ENCODE results near the gene CAB39L.

The CAB39L gene

DNA sequence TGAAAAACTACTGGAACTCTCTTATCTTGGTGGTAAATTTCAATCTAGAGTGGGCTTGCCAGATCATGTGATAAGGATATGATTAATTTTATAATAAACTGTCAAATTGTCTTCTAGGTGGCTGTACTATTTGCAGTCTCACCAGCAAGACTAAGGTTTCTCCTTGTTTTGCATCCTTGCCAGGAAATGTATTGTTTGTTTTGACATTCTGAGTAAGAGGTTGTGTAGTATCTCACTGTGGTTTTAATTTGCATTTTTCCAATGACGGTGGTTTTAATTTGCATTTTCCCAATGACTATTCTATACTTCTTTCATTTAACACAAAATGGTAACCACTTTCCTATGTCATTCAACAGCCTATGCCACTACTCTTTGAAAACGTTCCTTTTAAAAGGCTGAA lies 2.0 kb downstream of the CAB39L start:
- no peak for DNase-seq (ENCODE audit: low read depth)

DNA sequence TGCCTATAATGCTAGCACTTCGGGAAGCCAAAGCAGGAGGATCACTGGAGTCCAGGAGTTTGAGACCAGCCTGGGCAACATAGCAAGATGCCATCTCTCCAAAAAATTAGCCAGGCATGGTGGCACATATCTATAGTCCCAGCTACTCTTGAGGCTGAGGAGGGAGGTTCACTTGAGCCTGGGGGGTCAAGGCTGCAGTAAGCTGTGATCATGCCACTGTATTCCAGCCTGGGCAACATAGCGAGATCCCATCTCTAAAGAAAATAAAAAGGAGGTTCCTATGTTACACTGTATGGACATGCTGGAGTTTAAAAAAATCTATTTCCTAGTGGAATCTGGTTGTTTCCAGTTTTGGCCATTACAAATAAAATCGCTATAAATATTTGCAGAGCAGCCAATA lies 2.6 kb downstream of the CAB39L start:
- no peak for DNase-seq (ENCODE audit: low read depth)

DNA sequence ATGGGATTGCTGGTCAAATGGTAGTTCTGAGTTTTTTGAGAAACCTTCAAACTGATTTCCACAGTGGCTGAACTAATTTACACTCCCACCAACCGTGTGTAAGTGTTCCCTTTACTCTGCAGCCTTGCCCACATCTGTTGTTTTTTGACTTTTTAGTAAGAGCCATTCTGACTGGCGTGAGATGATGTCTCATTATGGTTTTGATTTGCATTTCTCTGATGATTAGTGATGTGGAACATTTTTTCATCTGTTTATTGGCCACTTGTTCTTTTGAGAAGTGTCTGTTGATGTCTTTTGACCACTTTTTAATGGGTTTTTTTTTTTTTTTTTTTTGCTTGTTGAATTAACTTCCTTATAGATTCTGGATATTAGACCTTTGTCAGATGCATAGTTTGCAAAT lies 4.3 kb downstream of the CAB39L start:
- DNase-seq (ENCODE audit: low read depth): no peak

DNA sequence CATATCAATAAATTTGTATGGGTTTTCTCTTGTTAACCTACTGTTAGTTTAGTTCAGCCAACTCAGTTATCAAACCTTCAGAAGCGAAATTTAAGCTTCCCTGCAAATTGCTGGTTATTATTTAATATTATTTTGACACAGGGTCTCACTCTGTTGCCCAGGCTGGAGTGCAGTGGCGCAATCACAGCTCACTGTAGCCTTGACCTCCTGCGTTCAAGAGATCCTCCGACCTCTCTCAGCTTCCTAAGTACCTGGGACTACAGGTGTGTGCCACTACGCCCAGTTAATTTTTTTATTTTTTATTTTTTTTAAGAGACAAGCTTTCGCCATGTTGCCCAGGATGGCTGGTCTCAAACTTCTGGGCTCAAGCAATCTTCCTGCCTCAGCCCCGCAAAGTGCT lies 6.2 kb downstream of the CAB39L start:
- DNase-seq (ENCODE audit: low read depth): no peak

DNA sequence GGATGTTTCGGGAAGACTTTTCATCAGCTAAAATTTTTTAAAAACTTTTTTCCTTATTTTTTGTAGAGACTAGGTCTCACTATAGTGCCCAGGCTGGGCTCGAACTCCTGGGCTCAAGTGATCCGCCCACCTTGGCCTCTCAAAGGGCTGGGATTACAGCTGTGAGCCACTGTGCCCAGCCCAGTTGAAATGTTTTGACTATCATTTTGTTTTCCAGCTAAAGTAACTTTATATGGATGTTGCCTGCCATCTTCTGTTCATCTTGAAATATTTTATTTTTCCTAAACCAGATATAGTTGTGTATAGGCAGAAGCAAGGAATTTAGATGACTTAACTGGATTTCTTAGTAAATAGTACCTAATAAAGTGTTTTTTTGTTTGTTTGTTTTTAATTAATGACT lies 7.0 kb downstream of the CAB39L start:
- no peak for DNase-seq (ENCODE audit: low read depth)

DNA sequence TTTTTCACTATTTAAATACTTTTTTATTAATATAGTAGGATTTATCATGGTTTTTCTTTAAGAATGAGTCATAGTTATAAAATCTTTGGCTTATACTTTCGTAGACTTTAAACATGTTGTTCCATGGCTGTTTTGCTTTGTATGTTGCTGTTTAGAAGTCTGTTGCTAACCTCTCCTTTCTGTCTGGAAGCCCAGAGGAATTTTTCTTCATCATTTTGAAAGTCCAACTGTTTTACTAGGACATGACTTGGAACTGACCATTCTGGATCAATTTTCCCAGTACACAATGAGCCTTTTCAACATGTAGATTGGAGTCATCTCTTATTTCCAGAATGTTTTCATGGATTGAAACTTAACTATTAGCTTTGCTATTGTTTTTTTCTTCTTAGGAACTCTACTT lies 7.9 kb downstream of the CAB39L start:
- no peak for DNase-seq (ENCODE audit: low read depth)

DNA sequence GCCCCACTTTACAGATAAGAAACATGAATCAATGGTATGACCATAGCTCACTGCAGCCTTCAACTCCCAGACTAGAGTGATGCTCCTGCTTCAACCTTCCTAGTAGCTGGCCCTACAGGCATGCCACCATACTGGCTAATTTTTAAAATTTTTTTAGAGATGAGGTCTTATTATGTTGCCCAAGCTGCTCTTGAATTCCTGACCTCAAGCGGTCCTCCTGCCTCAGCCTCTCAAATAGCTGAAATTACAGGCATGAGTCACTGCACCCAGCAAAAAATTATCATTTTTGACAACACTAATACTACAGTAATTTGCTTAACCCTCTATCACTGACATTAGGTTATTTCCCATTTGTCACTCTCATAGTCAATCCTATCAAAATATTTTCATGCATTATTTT lies 14.7 kb downstream of the CAB39L start:
- no peak for DNase-seq (ENCODE audit: low read depth)

DNA sequence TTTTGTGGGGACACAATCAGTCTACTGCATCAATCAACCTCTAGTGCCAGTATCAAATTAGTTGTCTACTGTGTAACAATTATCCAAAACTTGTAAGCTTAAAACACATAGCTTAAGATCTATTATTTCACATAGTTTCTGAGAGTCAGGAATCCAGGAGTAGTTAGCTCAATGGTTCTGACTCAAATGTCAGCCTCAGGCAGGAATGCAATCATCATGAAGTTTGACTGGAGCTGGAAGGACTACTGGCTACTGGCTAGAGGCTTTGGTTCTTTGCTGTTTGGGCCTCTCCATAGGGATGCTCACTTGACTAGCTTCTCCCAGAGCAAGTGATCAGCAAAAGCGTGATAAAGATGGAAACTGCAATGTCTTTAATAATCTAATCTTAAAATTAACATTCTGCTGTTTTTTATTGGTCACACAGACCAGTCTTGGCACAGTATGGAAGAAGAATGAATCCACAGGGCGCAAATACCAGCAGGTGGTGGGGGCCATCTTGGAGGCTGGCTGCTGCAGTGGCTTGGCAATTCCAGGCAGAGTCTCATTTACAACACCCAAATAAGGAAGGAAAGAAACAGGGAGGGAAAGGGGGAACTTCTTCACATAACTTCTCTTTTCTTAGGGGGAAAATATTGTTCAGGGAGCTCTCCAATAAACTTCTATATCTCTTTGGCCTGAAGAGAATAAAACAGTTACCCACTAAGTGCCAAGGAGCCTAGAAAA lies 15.7 kb downstream of the CAB39L start:
- no peak for DNase-seq (ENCODE audit: low read depth)

DNA sequence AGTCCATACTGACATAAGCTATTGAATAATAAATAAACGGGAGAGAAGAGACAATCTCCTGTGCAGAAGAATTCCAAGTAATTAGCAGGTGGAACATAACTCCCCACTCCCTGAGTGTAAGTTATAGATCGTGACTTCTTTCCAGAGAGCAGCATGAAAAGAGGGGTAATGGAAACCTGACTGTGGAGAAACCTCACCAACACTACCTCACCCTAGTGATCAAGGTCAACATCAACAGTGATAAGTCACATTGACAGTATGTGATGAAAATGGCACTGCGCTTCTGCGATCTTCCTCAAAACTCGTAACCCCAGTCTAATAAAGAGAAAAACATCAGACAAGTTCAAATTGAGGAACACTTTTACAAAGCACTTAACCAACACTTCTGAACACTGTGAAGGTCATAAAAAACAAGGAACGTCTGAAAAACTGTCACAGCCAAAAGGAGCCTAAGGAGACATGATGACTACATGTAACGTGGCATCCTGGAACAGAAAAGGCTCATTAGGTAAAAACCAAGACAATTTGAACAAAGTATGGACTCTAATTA lies 19.8 kb downstream of the CAB39L start:
- no peak for DNase-seq (ENCODE audit: low read depth)

DNA sequence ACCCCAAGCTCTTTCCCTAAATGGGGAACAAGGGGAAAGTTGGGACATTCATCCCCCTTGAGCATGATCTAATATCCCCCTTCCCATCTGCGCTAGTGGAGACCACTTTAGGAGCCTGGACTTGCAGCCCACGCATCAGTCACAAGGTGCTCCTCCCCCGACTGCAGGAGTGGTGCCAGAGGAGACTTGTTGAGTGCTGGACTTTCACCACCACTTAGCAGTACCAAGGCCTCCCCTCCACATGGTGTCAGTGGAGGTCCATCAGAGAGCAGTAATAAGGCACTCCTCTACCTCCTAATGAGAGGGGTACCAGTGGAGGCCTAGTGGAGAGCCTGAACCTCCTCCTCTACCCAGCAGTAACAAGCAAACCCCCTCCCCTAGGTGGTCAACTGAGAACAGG lies 22.5 kb downstream of the CAB39L start:
- no peak for DNase-seq (ENCODE audit: low read depth)

DNA sequence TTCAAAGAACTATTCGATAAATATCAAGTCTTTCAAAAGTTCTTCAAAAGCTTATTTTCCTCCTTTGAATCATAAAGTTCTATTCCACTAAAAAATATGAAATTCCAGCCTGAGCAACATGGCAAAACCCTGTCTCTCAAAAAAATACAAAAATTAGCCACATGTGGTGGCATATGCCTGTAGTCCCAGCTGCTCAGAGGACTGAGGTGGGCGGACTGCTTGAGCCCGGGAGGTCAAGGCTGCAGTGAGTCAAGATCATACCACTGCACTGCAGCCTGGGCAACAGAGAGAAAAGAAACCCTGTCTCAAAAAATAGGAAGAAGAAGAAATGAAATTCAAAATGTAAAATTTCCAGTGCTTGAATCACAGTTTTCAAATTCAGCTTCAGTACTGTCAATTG lies 24.6 kb downstream of the CAB39L start:
- no peak for DNase-seq (ENCODE audit: low read depth)

DNA sequence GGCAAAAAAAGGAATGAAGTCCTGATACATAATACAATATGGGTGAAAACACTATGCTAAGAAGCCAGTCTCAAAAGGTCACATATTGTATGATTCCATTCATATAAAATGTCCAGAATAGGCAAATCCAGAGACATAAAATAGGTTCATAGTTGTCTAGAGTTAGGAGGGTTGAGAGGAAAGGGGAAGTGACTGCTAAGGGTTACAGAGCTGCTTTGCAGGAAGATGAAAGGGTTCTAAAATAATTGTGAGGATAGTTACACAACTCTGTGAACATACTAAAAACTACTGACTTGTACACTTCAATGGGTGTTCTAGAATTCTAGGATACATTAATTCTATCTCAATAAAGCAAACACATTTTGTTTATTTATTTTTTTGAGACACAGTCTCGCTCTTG lies 25.7 kb downstream of the CAB39L start:
- DNase-seq (ENCODE audit: low read depth): no peak

DNA sequence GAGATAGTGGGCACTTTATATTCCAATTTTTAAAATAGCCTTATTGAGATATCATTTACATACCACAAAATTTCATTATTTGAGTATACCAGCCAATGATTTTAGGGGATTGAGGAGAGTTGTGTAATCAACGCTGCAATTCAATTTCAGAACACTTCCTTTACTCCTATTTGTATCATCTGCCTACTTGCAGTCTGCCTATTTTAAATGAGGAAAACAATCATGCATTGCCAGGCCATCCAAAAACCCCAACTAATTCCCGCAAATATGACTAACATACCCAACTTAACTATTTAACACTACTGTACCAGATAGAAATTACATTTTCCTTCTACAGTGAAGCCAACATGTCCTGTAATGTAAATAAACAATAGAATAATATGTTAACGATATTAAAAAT lies 26.7 kb downstream of the CAB39L start:
- no peak for DNase-seq (ENCODE audit: low read depth)

DNA sequence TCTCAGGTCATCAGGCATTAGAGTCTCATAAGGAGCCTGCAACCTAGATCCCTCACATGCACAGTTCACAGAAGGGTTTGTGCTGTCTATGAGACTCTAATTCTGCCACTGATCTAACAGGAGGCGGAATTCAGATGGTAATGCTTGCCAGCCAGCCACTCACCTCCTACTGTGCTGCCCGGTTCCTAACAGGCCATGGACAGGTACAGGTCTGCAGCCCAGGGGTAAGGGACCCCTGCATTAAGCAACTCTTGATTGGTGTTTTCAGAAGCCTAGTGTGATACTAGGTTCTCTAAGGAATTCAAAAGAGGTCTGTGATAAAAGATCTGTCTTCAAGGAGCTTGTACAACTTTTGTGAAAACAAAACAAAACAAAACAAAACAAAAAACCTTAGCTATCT lies 31.1 kb downstream of the CAB39L start:
- no peak for DNase-seq (ENCODE audit: low read depth)

DNA sequence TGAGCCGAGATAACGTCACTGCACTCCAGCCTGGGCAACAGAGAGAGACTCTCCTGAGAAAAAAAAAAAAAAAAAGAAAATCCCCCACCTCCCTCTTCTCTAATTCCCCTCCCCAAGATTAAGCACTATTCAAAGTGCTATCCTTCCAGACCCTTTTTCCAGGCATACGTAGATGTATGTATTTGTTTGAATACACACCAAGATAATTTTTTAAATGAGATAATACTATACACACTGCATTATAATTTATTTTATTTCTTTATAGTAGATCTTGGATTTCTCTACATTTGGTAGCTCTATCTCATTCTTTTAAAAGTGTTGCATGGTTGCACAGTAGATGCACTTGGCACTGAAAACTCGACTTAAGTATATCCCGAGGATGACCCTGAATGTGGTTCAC lies 32.5 kb downstream of the CAB39L start:
- DNase-seq (ENCODE audit: low read depth): no peak

DNA sequence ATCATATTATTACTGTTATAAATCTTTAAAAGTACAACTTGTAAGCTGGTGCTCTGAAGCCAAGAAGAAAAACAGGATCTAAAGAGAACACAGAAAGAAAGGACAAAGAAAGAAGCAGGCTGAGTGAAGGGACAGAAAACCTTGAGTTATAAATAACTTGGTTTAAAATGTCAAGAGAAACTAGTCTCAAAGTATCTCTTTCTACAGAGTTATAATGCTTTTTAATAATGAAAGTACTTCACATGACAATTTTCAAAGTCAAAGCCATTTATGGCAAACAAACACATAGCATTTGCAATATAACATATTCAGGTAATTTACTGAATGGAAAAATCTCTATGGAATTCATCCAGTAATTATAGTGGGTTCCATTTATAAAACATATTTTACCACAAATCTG lies 33.4 kb downstream of the CAB39L start:
- DNase-seq (ENCODE audit: low read depth): no peak

DNA sequence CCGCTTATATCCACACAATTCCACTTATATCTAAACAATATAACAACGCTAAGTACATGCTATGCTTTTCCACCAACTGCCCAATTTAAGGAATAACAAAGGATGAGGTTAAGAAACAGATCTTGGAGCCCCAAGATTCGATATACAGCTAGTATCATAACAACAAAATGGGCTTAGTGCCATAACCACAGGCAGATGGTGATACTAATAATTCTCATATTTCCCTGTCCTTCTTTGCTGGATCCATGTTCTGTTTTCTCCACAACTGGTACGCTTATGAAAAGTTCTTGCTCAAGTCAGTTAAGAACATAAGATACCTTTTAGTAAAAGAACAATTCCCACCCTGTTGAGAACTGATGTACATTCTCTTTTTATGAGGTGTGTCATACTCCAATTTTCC lies 33.9 kb downstream of the CAB39L start:
- no peak for DNase-seq (ENCODE audit: low read depth)

DNA sequence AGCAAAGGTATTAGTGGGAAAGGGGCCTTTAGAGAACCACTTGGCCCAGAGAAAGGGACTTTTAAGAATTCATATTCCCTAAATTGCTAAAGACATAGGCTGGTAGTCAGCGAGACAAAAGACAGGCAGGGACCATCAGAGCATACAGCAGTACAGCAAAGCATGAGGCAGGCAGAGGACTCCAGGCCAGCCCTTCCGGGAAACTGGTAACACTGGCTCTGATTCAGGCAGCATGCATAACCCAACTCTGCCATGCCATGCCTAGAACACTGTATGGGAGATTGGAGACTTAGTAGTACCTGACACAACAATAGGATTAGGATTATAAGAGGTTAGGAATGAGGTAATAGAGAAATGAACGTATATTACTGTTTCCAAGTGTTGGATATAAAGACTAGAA lies 34.9 kb downstream of the CAB39L start:
- DNase-seq (ENCODE audit: low read depth): no peak

DNA sequence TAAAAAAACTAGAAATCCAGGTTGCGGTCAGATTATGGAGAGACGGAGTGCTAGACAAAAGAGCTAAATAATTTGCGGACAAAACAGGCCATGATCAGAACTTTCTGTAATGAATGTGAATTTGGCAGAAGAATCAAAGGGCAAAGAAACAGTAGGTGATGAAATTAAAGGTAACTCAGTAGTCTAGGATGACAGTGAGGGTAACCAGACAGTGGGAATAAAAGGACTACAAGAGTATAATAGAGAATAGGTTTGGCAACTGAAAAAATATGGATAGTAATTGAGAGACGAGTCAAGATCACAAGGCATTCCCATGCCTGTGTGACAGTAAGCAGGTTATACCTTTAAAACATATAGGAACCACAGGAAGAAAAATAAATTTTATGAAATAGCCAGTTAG lies 35.9 kb downstream of the CAB39L start:
- no peak for DNase-seq (ENCODE audit: low read depth)

DNA sequence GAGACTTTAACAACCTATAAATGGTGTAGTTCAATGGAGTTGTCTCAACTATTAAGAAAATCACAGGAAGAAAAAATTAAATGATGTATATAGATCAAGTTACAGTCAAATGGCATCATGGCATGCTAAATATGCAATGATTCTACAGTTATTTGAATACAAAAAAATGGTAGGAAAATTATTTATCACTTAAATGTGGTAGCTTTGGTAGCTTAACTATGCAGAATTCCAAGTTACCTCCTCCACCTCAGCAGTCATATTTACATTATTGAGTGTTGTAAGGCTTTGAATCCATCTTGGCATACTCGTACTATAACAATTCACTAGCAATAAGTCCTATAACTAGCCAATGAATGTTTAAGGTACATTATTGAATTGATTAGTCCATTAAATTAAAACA lies 36.8 kb downstream of the CAB39L start:
- DNase-seq (ENCODE audit: low read depth): no peak

DNA sequence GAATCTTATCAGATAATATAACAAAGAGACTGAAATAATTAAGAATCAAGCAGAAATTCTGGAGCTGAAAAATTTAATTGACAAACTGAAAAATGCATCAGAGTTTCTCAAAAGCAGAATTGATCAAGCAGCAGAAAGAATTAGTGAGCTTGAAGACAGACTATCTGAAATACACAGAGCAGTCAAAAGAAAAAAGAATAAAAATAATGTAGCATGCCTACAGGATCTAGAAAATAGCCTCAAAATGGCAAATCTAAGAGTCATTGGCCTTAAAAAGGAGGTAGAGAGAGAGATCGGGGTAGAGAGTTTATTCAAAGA lies 39.2 kb downstream of the CAB39L start:
- no peak for DNase-seq (ENCODE audit: low read depth)

DNA sequence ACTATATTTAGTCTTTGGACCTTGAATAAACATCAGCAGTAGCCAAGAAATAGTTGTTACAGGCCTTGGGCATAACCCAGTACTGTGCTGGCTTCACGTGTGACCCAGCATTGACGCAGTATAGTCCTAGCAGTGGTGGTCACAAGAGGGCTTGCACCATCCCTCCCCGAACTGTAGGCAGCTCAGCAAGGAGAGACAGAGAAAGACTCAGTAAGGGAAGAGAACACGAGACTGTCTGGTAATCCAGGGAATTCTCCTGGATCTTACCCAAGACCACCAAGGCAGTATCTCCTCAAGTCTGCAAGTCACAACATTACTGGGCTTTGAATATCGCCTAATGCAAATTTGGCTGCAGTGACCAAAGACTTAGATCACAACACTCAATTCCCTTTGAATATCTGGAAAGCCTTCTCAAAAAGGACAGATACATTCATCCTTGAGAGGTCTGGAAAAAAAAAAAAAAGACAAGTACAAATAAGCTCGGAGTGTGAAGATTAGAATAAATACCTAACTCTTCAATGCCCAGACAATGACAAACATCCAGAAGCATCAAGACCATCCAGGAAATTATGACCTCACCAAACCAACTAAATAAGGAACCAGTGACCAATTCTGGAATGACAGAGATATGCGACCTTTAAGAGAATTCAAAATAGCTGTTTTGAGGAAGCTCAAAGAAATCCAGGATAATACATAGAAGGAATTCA lies 39.7 kb downstream of the CAB39L start:
- DNase-seq (ENCODE audit: low read depth): no peak

DNA sequence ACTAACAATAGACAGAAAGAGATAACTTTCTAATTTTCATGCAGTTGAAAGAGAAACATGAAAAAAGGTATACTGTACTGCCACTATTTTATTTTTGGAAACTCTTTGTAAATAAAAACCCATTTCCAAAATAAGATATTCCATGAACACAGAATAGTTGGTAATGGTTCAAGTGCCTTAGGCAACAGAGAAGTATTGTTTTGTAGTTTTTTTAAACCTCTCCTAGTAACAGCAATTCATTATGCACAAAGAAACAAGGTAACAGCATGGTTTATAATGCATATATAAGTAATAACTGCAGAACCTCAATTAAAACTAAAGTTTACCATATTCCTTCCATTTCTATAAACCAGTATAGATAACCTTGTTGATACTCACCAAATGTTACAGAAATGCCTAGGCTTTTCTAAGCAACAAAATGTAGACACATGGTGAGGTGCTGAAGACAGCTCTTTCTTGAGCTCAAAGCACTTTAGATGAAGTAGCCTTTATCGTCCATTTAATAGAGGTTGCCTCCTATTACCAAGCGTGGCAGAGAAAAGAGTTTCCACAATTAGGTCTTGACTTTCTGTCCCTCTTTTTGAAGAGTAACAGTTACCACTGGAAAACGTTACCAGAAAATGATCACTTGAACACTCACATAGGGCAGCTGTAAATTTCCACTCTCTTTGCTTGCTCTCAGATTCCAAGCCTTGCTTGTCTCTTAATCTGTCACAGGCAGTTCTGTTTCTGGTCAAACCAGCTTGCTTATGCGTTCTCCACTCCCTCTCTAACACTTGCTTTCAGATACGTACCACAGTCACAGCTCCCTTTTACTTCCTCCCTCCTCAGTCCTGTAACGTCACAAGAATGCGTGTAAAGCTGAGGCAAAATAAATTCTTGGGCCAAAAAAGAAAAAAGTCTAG lies 42.9 kb downstream of the CAB39L start:
- no peak for DNase-seq (ENCODE audit: low read depth)

All from stimulated activated CD8-positive, alpha-beta memory T cell treated with anti-CD3 and anti-CD28 coated beads, Interleukin-4, amount 100 ng/mL, for 24 hours (primary cell).